ENCODE results near the gene FTO. TPM values are rescaled to one million over a fixed set of nuclear protein-coding genes. Genes with fewer than 3 reads are reported as not detected.

The FTO gene
- total RNA-seq, 1 donor, result 135 TPM

GRCh38 chr16:54076006-54076504 lies 372.1 kb downstream of the FTO start:
- no peak for DNase-seq (ENCODE audit: low read depth)
- TF ChIP-seq CTCF (IDR thresholded peaks at IDR 0.05; ENCODE audit: insufficient read depth, low read length), result no peak
- H3K4me3 ChIP-seq (ENCODE audit: low read depth, low read length), result no peak overlapping the region

- TF ChIP-seq CTCF (IDR thresholded peaks at IDR 0.05; ENCODE audit: insufficient read depth, low read length), result no peak
- DNase-seq (ENCODE audit: low read depth), result peak; percentile 57
These were observed 373.3 kb downstream of the FTO start for GRCh38 chr16:54077050-54077821.

GRCh38 chr16:54080524-54081008 lies 376.6 kb downstream of the FTO start:
- TF ChIP-seq CTCF (IDR thresholded peaks at IDR 0.05; ENCODE audit: insufficient read depth, low read length), result no peak
- peak; percentile 91 for DNase-seq (ENCODE audit: low read depth)
- H3K4me3 ChIP-seq (ENCODE audit: low read depth, low read length), result no peak overlapping the region

More at GRCh38 chr16:54077050-54077821, 373.3 kb downstream of the FTO start:
- no peak overlapping the region for H3K4me3 ChIP-seq (ENCODE audit: low read depth, low read length)

GRCh38 chr16:54086791-54087190 lies 382.8 kb downstream of the FTO start:
- no peak for TF ChIP-seq CTCF (IDR thresholded peaks at IDR 0.05; ENCODE audit: insufficient read depth, low read length)
- DNase-seq (ENCODE audit: low read depth), result no peak
- H3K4me3 ChIP-seq (ENCODE audit: low read depth, low read length), result no peak overlapping the region

GRCh38 chr16:54090602-54091001 lies 386.6 kb downstream of the FTO start:
- no peak overlapping the region for H3K4me3 ChIP-seq (ENCODE audit: low read depth, low read length)
- no peak for DNase-seq (ENCODE audit: low read depth)
- no peak for TF ChIP-seq CTCF (IDR thresholded peaks at IDR 0.05; ENCODE audit: insufficient read depth, low read length)

GRCh38 chr16:54093281-54093680 lies 389.3 kb downstream of the FTO start:
- no peak for TF ChIP-seq CTCF (IDR thresholded peaks at IDR 0.05; ENCODE audit: insufficient read depth, low read length)
- DNase-seq (ENCODE audit: low read depth), result no peak
- no peak overlapping the region for H3K4me3 ChIP-seq (ENCODE audit: low read depth, low read length)

Data from fibroblast of the aortic adventitia (primary cell).